Vagina (tissue), 2 donors: ENCODE measurements around the gene SUMF2.

Experiments
- CTCF ChIP-seq, 3 experiments: fragments of 450-650 bp in 2 of 3; fragments of 200-600 bp in 1 of 3; sonication (generic) in 1 of 3; IDR thresholded peaks; one replicate each; pipeline ENCODE4 v1.5.1; 2017 to 2019; ENCODE audit warnings: antibody characterized with exemption in 3 of 3, mild to moderate bottlenecking in 2 of 3, moderate library complexity in 2 of 3
- POLR2A ChIP-seq, 2 donors: fragments of 450-650 bp; IDR thresholded peaks; one replicate each; pipeline ENCODE4 v1.6.1; 2017; ENCODE audit warnings: antibody characterized with exemption in 2 of 2, mild to moderate bottlenecking in 2 of 2, moderate library complexity in 2 of 2
- POLR2AphosphoS5 ChIP-seq, 2 donors: sonication (generic); formaldehyde crosslinking; IDR thresholded peaks; one replicate each; pipeline ENCODE4 v1.9.0; 2017; ENCODE audit warnings: antibody characterized with exemption in 2 of 2, mild to moderate bottlenecking in 2 of 2, low read depth in 1 of 2; ENCODE audit not compliant: insufficient read depth in 1 of 2

DNA sequence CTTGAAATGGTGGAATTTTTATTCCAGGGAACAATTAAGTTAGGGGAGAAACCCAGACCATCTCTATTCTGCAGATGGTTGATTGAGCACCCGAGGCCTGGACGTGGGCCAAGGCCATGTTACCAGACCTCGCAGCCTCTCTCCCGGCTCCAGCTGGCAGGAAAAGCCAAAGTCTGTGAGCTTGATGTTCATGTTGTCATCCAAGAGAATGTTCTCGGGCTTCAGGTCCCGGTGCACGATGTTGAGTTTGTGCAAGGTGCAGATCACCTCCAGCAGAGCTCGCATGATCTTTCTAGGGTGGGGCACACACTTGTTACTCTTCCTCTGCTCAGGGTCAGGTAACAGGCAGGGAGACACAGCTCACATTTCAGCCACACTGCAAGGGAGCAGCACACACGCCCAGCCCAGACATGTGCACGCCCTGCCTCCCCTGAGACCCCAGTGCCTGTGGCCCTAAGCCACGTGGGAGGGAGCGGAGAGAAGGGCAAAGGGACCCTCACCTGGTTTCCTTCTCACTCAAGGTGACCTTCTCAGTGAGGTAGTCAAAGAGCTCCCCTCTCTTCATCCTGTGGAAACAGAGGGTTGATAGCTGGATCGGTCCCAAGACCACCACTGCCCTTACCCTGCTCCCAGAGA, 19.2 kb downstream of the SUMF2 start:
- TF ChIP-seq POLR2A (IDR thresholded peaks at IDR 0.05) (no peak), CTCF (IDR thresholded peaks at IDR 0.05) (no peak), POLR2AphosphoS5 (IDR thresholded peaks at IDR 0.05; ENCODE audit: insufficient read depth in 1 of 2, low read depth in 1 of 2) (no peak)
